HepG2 (cell line): ENCODE data around the gene RSAD1. TPM values are rescaled to one million over a fixed set of nuclear protein-coding genes. Genes with fewer than 3 reads are reported as not detected.

ENCODE experiments used
- CBFB ChIP-seq: sonication (generic); formaldehyde crosslinking; IDR thresholded peaks from 2 replicates; pipeline ENCODE4 v1.4.0; 2020; ENCODE audit warnings: missing genetic modification reagents
- FOXA3 ChIP-seq: IDR thresholded peaks from 2 replicates; pipeline ENCODE4 v1.6.1; 2016; ENCODE audit warnings: missing genetic modification reagents, missing compliant biosample characterization
- MBD4 ChIP-seq: IDR thresholded peaks from 2 replicates; pipeline ENCODE4 v1.6.1; 2012; ENCODE audit warnings: low read length, inconsistent platforms, borderline replicate concordance
- MTF1 ChIP-seq: sonication (generic); formaldehyde crosslinking; IDR thresholded peaks from 2 replicates; pipeline ENCODE4 v1.5.0; 2020; ENCODE audit warnings: missing genetic modification reagents
- NCOA1 ChIP-seq: sonication (generic); formaldehyde crosslinking; IDR thresholded peaks from 2 replicates; pipeline ENCODE4 v1.9.0; 2021; ENCODE audit warnings: missing genetic modification reagents
- PCBP1 ChIP-seq: fragments of 200-400 bp; formaldehyde crosslinking; IDR thresholded peaks from 2 replicates; pipeline ENCODE4 v1.6.1; 2017; ENCODE audit warnings: mild to moderate bottlenecking, low read depth, low read length, borderline replicate concordance
- RBM22 ChIP-seq: fragments of 200-400 bp; formaldehyde crosslinking; optimal IDR thresholded peaks from 2 replicates; pipeline ENCODE3; 2017; ENCODE audit warnings: mild to moderate bottlenecking, low read length, moderate library complexity
- ZFP91 ChIP-seq: sonication (generic); formaldehyde crosslinking; IDR thresholded peaks from 2 replicates; pipeline ENCODE4 v1.9.0; 2022; ENCODE audit warnings: missing genetic modification reagents, mild to moderate bottlenecking, borderline replicate concordance
- ZNF160 ChIP-seq: sonication (generic); formaldehyde crosslinking; IDR thresholded peaks from 2 replicates; pipeline ENCODE4 v1.8.0; 2022; ENCODE audit warnings: mild to moderate bottlenecking, inconsistent platforms, missing genetic modification reagents
- ZNF207 ChIP-seq: fragments of 450-650 bp; IDR thresholded peaks from 2 replicates; pipeline ENCODE4 v1.6.1; 2016; ENCODE audit warnings: antibody characterized with exemption, borderline replicate concordance
- ZNF256 ChIP-seq: sonication (generic); formaldehyde crosslinking; conservative IDR thresholded peaks from 2 replicates; pipeline ENCODE4 v1.4.0; 2020; ENCODE audit warnings: missing genetic modification reagents
- ZNF276 ChIP-seq: sonication (generic); formaldehyde crosslinking; IDR thresholded peaks from 2 replicates; pipeline ENCODE4 v1.4.0; 2020; ENCODE audit warnings: mild to moderate bottlenecking, low read depth, missing genetic modification reagents
- ZNF615 ChIP-seq: sonication (generic); formaldehyde crosslinking; IDR thresholded peaks from 2 replicates; pipeline ENCODE4 v1.5.0; 2020; ENCODE audit warnings: mild to moderate bottlenecking, missing genetic modification reagents, borderline replicate concordance
- ZNF616 ChIP-seq: sonication (generic); formaldehyde crosslinking; IDR thresholded peaks from 2 replicates; pipeline ENCODE4 v1.5.0; 2020; ENCODE audit warnings: low read depth, mild to moderate bottlenecking, missing genetic modification reagents
- ZNF660 ChIP-seq: sonication (generic); formaldehyde crosslinking; IDR thresholded peaks from 2 replicates; pipeline ENCODE4 v1.5.1; 2020; ENCODE audit warnings: mild to moderate bottlenecking, low read depth, missing genetic modification reagents, borderline replicate concordance
- polyA plus RNA-seq, 8 experiments: library from polyadenylated mRNA; depleted of rRNA in 3 of 8; stranded (reverse) in 7 of 8; unstranded in 1 of 8; fragments of >200 nt; fragmentation: Illumina TruSeq in 4 of 8; extraction: Trizol in 4 of 8; gene quantifications; 2 replicates each; pipeline versions ENCODE4 v1.2.1 to v1.2.3, GENCODE V29; 2011 to 2016; ENCODE audit warnings: low read depth in 4 of 8, missing spikeins in 1 of 8, mixed read lengths in 1 of 8; ENCODE audit not compliant: insufficient read depth in 1 of 8
- total RNA-seq, 5 experiments: library from RNA; depleted of rRNA; stranded (reverse); fragments of >200 nt; fragmentation: Illumina TruSeq; extraction: Trizol; gene quantifications; 2 replicates each; pipeline ENCODE4 v1.2.3, GENCODE V29; 2016; ENCODE audit warnings: low read depth in 1 of 5
- TF ChIP-seq, protein P1 (sequence below): sonication (generic); formaldehyde crosslinking; IDR thresholded peaks from 2 replicates; pipeline ENCODE4 v1.5.0; 2020; ENCODE audit warnings: mild to moderate bottlenecking, missing genetic modification reagents, borderline replicate concordance
- TF ChIP-seq, protein P2 (sequence below): sonication (generic); formaldehyde crosslinking; IDR thresholded peaks from 2 replicates; pipeline ENCODE4 v1.4.0; 2020; ENCODE audit warnings: missing genetic modification reagents, mild to moderate bottlenecking, borderline replicate concordance

The RSAD1 gene
- total and polyA plus RNA-seq, 2 of the 13 experiments (the other 11 are each of a cell fraction or from before 2014, with no cell fraction given): 22.7 to 27.7 TPM

- TF ChIP-seq, protein P1, sequence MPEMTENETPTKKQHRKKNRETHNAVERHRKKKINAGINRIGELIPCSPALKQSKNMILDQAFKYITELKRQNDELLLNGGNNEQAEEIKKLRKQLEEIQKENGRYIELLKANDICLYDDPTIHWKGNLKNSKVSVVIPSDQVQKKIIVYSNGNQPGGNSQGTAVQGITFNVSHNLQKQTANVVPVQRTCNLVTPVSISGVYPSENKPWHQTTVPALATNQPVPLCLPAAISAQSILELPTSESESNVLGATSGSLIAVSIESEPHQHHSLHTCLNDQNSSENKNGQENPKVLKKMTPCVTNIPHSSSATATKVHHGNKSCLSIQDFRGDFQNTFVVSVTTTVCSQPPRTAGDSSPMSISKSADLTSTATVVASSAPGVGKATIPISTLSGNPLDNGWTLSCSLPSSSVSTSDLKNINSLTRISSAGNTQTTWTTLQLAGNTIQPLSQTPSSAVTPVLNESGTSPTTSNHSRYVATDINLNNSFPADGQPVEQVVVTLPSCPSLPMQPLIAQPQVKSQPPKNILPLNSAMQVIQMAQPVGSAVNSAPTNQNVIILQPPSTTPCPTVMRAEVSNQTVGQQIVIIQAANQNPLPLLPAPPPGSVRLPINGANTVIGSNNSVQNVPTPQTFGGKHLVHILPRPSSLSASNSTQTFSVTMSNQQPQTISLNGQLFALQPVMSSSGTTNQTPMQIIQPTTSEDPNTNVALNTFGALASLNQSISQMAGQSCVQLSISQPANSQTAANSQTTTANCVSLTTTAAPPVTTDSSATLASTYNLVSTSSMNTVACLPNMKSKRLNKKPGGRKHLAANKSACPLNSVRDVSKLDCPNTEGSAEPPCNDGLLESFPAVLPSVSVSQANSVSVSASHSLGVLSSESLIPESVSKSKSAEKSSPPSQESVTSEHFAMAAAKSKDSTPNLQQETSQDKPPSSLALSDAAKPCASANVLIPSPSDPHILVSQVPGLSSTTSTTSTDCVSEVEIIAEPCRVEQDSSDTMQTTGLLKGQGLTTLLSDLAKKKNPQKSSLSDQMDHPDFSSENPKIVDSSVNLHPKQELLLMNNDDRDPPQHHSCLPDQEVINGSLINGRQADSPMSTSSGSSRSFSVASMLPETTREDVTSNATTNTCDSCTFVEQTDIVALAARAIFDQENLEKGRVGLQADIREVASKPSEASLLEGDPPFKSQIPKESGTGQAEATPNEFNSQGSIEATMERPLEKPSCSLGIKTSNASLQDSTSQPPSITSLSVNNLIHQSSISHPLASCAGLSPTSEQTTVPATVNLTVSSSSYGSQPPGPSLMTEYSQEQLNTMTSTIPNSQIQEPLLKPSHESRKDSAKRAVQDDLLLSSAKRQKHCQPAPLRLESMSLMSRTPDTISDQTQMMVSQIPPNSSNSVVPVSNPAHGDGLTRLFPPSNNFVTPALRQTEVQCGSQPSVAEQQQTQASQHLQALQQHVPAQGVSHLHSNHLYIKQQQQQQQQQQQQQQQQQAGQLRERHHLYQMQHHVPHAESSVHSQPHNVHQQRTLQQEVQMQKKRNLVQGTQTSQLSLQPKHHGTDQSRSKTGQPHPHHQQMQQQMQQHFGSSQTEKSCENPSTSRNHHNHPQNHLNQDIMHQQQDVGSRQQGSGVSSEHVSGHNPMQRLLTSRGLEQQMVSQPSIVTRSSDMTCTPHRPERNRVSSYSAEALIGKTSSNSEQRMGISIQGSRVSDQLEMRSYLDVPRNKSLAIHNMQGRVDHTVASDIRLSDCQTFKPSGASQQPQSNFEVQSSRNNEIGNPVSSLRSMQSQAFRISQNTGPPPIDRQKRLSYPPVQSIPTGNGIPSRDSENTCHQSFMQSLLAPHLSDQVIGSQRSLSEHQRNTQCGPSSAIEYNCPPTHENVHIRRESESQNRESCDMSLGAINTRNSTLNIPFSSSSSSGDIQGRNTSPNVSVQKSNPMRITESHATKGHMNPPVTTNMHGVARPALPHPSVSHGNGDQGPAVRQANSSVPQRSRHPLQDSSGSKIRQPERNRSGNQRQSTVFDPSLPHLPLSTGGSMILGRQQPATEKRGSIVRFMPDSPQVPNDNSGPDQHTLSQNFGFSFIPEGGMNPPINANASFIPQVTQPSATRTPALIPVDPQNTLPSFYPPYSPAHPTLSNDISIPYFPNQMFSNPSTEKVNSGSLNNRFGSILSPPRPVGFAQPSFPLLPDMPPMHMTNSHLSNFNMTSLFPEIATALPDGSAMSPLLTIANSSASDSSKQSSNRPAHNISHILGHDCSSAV (CRISPR knock-in tag): no peak
- TF ChIP-seq NCOA1 (no peak), FOXA3 (CRISPR knock-in tag) (no peak), RBM22 (no peak), PCBP1 (peak; percentile 99), ZNF256 (CRISPR knock-in tag) (no peak), MBD4 (no peak), CBFB (peak; percentile 27; the same call in 1 of the 2 replicates), MTF1 (CRISPR knock-in tag) (no peak), ZNF616 (CRISPR knock-in tag) (no peak), ZNF207 (no peak), ZNF160 (CRISPR knock-in tag) (no peak), ZNF276 (CRISPR knock-in tag) (no peak), ZNF660 (CRISPR knock-in tag) (no peak), ZFP91 (CRISPR knock-in tag) (no peak), ZNF615 (no peak)
- TF ChIP-seq, protein P2, sequence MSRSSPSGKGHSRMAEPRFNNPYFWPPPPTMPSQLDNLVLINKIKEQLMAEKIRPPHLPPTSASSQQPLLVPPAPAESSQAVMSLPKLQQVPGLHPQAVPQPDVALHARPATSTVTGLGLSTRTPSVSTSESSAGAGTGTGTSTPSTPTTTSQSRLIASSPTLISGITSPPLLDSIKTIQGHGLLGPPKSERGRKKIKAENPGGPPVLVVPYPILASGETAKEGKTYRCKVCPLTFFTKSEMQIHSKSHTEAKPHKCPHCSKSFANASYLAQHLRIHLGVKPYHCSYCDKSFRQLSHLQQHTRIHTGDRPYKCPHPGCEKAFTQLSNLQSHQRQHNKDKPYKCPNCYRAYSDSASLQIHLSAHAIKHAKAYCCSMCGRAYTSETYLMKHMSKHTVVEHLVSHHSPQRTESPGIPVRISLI (CRISPR knock-in tag): no peak
Measured at GRCh38 chr17:50479522-50480141, 972 bp downstream of the RSAD1 start (continued).
